ENCODE data around the gene TFAP2C. TPM values are rescaled to one million over a fixed set of nuclear protein-coding genes. Genes with fewer than 3 reads are reported as not detected.

The TFAP2C gene
- 0.10 and 0.35 TPM in 2 replicates for total RNA-seq

GRCh38 chr20:56628873-56629463, at the start of gene TFAP2C:
TSS of gene TFAP2C (plus strand) at chr20:56629306. CDS start at chr20:56629545, 239 bp downstream.
- DNase-seq (ENCODE audit: extremely low read depth, low read depth, low spot score): no peak

- DNase-seq (ENCODE audit: extremely low read depth, low read depth, low spot score): no peak
These were observed 48.9 kb upstream of the TFAP2C start for GRCh38 chr20:56580226-56580625.

GRCh38 chr20:56581701-56582100, 47.4 kb upstream of the TFAP2C start:
- no peak for DNase-seq (ENCODE audit: extremely low read depth, low read depth, low spot score)

- DNase-seq (ENCODE audit: extremely low read depth, low read depth, low spot score): no peak
These were observed 46.6 kb upstream of the TFAP2C start for GRCh38 chr20:56582542-56582941.

GRCh38 chr20:56584916-56585315, 44.2 kb upstream of the TFAP2C start:
- no peak for DNase-seq (ENCODE audit: extremely low read depth, low read depth, low spot score)

GRCh38 chr20:56587307-56588041, 41.6 kb upstream of the TFAP2C start:
- DNase-seq (ENCODE audit: extremely low read depth, low read depth, low spot score): no peak

GRCh38 chr20:56588996-56589395, 40.1 kb upstream of the TFAP2C start:
- DNase-seq (ENCODE audit: extremely low read depth, low read depth, low spot score): no peak

GRCh38 chr20:56589633-56590032, 39.5 kb upstream of the TFAP2C start:
- DNase-seq (ENCODE audit: extremely low read depth, low read depth, low spot score): no peak

- DNase-seq (ENCODE audit: extremely low read depth, low read depth, low spot score): no peak
These were observed 38.2 kb upstream of the TFAP2C start for GRCh38 chr20:56590888-56591287.

GRCh38 chr20:56592211-56592610, 36.9 kb upstream of the TFAP2C start:
- DNase-seq (ENCODE audit: extremely low read depth, low read depth, low spot score): no peak

GRCh38 chr20:56592817-56593216, 36.3 kb upstream of the TFAP2C start:
- DNase-seq (ENCODE audit: extremely low read depth, low read depth, low spot score): no peak

- DNase-seq (ENCODE audit: extremely low read depth, low read depth, low spot score): no peak
These were observed 33.2 kb upstream of the TFAP2C start for GRCh38 chr20:56595746-56596475.

GRCh38 chr20:56601166-56601565, 27.9 kb upstream of the TFAP2C start:
- no peak for DNase-seq (ENCODE audit: extremely low read depth, low read depth, low spot score)

GRCh38 chr20:56604673-56605072, 24.4 kb upstream of the TFAP2C start:
- DNase-seq (ENCODE audit: extremely low read depth, low read depth, low spot score): no peak

- DNase-seq (ENCODE audit: extremely low read depth, low read depth, low spot score): no peak
These were observed 23.7 kb upstream of the TFAP2C start for GRCh38 chr20:56605261-56605996.

- DNase-seq (ENCODE audit: extremely low read depth, low read depth, low spot score): no peak
These were observed 22.7 kb upstream of the TFAP2C start for GRCh38 chr20:56606174-56606945.

GRCh38 chr20:56607061-56607704, 21.9 kb upstream of the TFAP2C start:
- DNase-seq (ENCODE audit: extremely low read depth, low read depth, low spot score): no peak

GRCh38 chr20:56608376-56608775, 20.7 kb upstream of the TFAP2C start:
- DNase-seq (ENCODE audit: extremely low read depth, low read depth, low spot score): no peak

- DNase-seq (ENCODE audit: extremely low read depth, low read depth, low spot score): no peak
These were observed 19.8 kb upstream of the TFAP2C start for GRCh38 chr20:56609321-56609720.

GRCh38 chr20:56610098-56610497, 19.0 kb upstream of the TFAP2C start:
- DNase-seq (ENCODE audit: extremely low read depth, low read depth, low spot score): no peak

Measured in glomerular endothelial cell (primary cell).